ENCODE measurements around the gene BRSK2. TPM values are rescaled to one million over a fixed set of nuclear protein-coding genes. Genes with fewer than 3 reads are reported as not detected.

Gene BRSK2
- total and polyA plus RNA-seq, 2 experiments from 2014 or later = 0.11 TPM; not detected in 1

GRCh38 chr11:1502954-1503707 lies 113.4 kb downstream of the BRSK2 start:
- H3K4me1 ChIP-seq (ENCODE audit: insufficient read depth) = no peaks in the 10 kb centered on the region
- H3K9ac ChIP-seq = no peak overlapping the region
- H3K27ac ChIP-seq = no peak overlapping the region
- no peak overlapping the region for H3K4me3 ChIP-seq
- H3K9me2 ChIP-seq (ENCODE audit: insufficient read depth) = no peaks in the 10 kb centered on the region
- in situ Hi-C loops (cut with MboI) = no loop called here
- peaks cover 95% of the 10 kb centered on the region for H3K79me2 ChIP-seq (ENCODE audit: insufficient read depth)
- no peaks in the 10 kb centered on the region for H3F3A ChIP-seq (ENCODE audit: insufficient read depth)
- H3K36me3 ChIP-seq (ENCODE audit: low read depth) = no peaks in the 10 kb centered on the region
- WGBS, 2 experiments (ENCODE audit: low coverage in 1 of 2, low lambda C conversion rate in 2 of 2, missing lambda C conversion rate in 2 of 2) = 62 to 68% methylated on average over 19 to 20 of the region's 20 CpGs
- TF ChIP-seq EZH2 (IDR thresholded peaks at IDR 0.05; ENCODE audit: insufficient read depth, poor library complexity, severe bottlenecking) = no peak
- no peak for TF ChIP-seq EZH2phosphoT487 (IDR thresholded peaks at IDR 0.05; ENCODE audit: insufficient read depth, low read depth)
- no peak for DNase-seq
- H4K20me1 ChIP-seq (ENCODE audit: insufficient read depth) = peaks cover 15% of the 10 kb centered on the region; the same call in 1 of the 2 replicates
- H3K9me3 ChIP-seq (ENCODE audit: low read depth) = no peaks in the 10 kb centered on the region
- H3K27me3 ChIP-seq (replicated peaks; ENCODE audit: insufficient read depth) = no peaks in the 10 kb centered on the region
- no peak overlapping the region for H3K4me2 ChIP-seq (ENCODE audit: unreplicated experiment)
- H2AFZ ChIP-seq = no peak overlapping the region

- Histone ChIP-seq H3K4me2 (ENCODE audit: unreplicated experiment) (no peak overlapping the region), H3F3A (ENCODE audit: insufficient read depth) (no peaks in the 10 kb centered on the region), H3K27me3 (replicated peaks; ENCODE audit: insufficient read depth) (no peaks in the 10 kb centered on the region), H3K79me2 (ENCODE audit: insufficient read depth) (peaks cover 94% of the 10 kb centered on the region), H3K9ac (no peak overlapping the region), H3K27ac (no peak overlapping the region), H2AFZ (no peak overlapping the region), H4K20me1 (ENCODE audit: insufficient read depth) (peaks cover 11% of the 10 kb centered on the region; the same call in 1 of the 2 replicates), H3K36me3 (ENCODE audit: low read depth) (no peaks in the 10 kb centered on the region), H3K9me3 (ENCODE audit: low read depth) (no peaks in the 10 kb centered on the region), H3K9me2 (ENCODE audit: insufficient read depth) (no peaks in the 10 kb centered on the region), H3K4me1 (ENCODE audit: insufficient read depth) (no peaks in the 10 kb centered on the region), H3K4me3 (no peak overlapping the region)
- DNase-seq = peak; percentile 19
- WGBS, 2 experiments (ENCODE audit: low coverage in 1 of 2, low lambda C conversion rate in 2 of 2, missing lambda C conversion rate in 2 of 2) = 45 to 49% methylated on average over 14 of the region's 14 CpGs
- TF ChIP-seq EZH2 (IDR thresholded peaks at IDR 0.05; ENCODE audit: insufficient read depth, poor library complexity, severe bottlenecking) (no peak), EZH2phosphoT487 (IDR thresholded peaks at IDR 0.05; ENCODE audit: insufficient read depth, low read depth) (no peak)
- in situ Hi-C loops (cut with MboI) = no loop called here
Observed at GRCh38 chr11:1503708-1504104, 114.0 kb downstream of the BRSK2 start.

- peaks cover 8% of the 10 kb centered on the region; the same call in 1 of the 2 replicates for H4K20me1 ChIP-seq (ENCODE audit: insufficient read depth)
- no peaks in the 10 kb centered on the region for H3F3A ChIP-seq (ENCODE audit: insufficient read depth)
- no peaks in the 10 kb centered on the region for H3K36me3 ChIP-seq (ENCODE audit: low read depth)
- TF ChIP-seq EZH2phosphoT487 (IDR thresholded peaks at IDR 0.05; ENCODE audit: insufficient read depth, low read depth) (no peak), EZH2 (IDR thresholded peaks at IDR 0.05; ENCODE audit: insufficient read depth, poor library complexity, severe bottlenecking) (no peak)
- H3K4me1 ChIP-seq (ENCODE audit: insufficient read depth) = no peaks in the 10 kb centered on the region
- peaks cover 94% of the 10 kb centered on the region for H3K79me2 ChIP-seq (ENCODE audit: insufficient read depth)
- H3K9me3 ChIP-seq (ENCODE audit: low read depth) = no peaks in the 10 kb centered on the region
- in situ Hi-C loops (cut with MboI) = no loop called here
- H2AFZ ChIP-seq = no peak overlapping the region
- WGBS, 2 experiments (ENCODE audit: low coverage in 1 of 2, low lambda C conversion rate in 2 of 2, missing lambda C conversion rate in 2 of 2) = 55 to 61% methylated on average over 9 of the region's 9 CpGs
- H3K9me2 ChIP-seq (ENCODE audit: insufficient read depth) = no peaks in the 10 kb centered on the region
- H3K27me3 ChIP-seq (replicated peaks; ENCODE audit: insufficient read depth) = no peaks in the 10 kb centered on the region
- no peak overlapping the region for H3K27ac ChIP-seq
- no peak for DNase-seq
- H3K4me2 ChIP-seq (ENCODE audit: unreplicated experiment) = no peak overlapping the region
- H3K9ac ChIP-seq = no peak overlapping the region
- no peak overlapping the region for H3K4me3 ChIP-seq
Observed at GRCh38 chr11:1504138-1504537, 114.4 kb downstream of the BRSK2 start.

GRCh38 chr11:1504581-1505290 lies 115.0 kb downstream of the BRSK2 start:
- no peaks in the 10 kb centered on the region for H3K9me3 ChIP-seq (ENCODE audit: low read depth)
- H3K79me2 ChIP-seq (ENCODE audit: insufficient read depth) = peaks cover 95% of the 10 kb centered on the region
- no peak overlapping the region for H3K4me3 ChIP-seq
- DNase-seq = no peak
- TF ChIP-seq EZH2phosphoT487 (IDR thresholded peaks at IDR 0.05; ENCODE audit: insufficient read depth, low read depth) (no peak), EZH2 (IDR thresholded peaks at IDR 0.05; ENCODE audit: insufficient read depth, poor library complexity, severe bottlenecking) (no peak)
- H4K20me1 ChIP-seq (ENCODE audit: insufficient read depth) = peaks cover 8% of the 10 kb centered on the region; the same call in 1 of the 2 replicates
- no peaks in the 10 kb centered on the region for H3F3A ChIP-seq (ENCODE audit: insufficient read depth)
- H3K9me2 ChIP-seq (ENCODE audit: insufficient read depth) = no peaks in the 10 kb centered on the region
- no peaks in the 10 kb centered on the region for H3K36me3 ChIP-seq (ENCODE audit: low read depth)
- no peak overlapping the region for H2AFZ ChIP-seq
- H3K27me3 ChIP-seq (replicated peaks; ENCODE audit: insufficient read depth) = no peaks in the 10 kb centered on the region
- H3K9ac ChIP-seq = no peak overlapping the region
- in situ Hi-C loops (cut with MboI) = no loop called here
- no peaks in the 10 kb centered on the region for H3K4me1 ChIP-seq (ENCODE audit: insufficient read depth)
- no peak overlapping the region for H3K27ac ChIP-seq
- H3K4me2 ChIP-seq (ENCODE audit: unreplicated experiment) = no peak overlapping the region
- 92 to 96% methylated on average over 26 to 28 of the region's 28 CpGs for WGBS, 2 experiments (ENCODE audit: low coverage in 1 of 2, low lambda C conversion rate in 2 of 2, missing lambda C conversion rate in 2 of 2)

Data from GM23248 (cell line).